CD4-positive, alpha-beta T cell treated with Interleukin-12 subunit alpha and Interleukin-12 subunit beta, for 1 hour (primary cell): ENCODE data around the gene INSYN2B.
"Not testable (repeated sequence)": the region's sequence is repeated elsewhere in the genome, so short reads cannot be mapped to it uniquely, and the experiment has no call there.

ENCODE experiments used
- DNase-seq: peaks from one replicate; pipeline ENCODE4 v3.0.0-alpha.2; 2020

The INSYN2B gene

DNA sequence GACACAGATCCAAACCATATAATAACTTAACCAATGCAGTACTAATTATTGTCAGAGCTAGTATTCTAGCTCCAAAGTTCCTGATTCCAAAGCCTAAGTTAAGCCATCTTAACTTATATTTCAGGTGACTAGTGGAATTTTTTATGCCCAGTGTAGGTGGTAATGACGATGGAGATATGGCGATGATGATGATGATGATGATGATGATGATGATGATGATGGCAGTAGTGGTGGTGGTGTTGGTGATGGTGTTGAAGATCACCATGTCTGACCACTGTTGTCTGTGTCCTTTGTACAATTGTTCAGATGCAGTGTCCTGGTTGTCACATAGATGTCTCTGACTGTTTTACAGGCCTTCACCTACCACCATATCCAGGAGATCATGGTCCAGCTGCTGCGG is 139.9 kb downstream of the INSYN2B start:
- no peak for DNase-seq

- DNase-seq = no peak
Observed at GRCh38 chr5:169838688-169839087, 141.6 kb downstream of the INSYN2B start.

- no peak for DNase-seq
Observed at GRCh38 chr5:169837686-169838085, 142.6 kb downstream of the INSYN2B start.

- no peak for DNase-seq
Observed at GRCh38 chr5:169836835-169837536, 143.3 kb downstream of the INSYN2B start.

DNA sequence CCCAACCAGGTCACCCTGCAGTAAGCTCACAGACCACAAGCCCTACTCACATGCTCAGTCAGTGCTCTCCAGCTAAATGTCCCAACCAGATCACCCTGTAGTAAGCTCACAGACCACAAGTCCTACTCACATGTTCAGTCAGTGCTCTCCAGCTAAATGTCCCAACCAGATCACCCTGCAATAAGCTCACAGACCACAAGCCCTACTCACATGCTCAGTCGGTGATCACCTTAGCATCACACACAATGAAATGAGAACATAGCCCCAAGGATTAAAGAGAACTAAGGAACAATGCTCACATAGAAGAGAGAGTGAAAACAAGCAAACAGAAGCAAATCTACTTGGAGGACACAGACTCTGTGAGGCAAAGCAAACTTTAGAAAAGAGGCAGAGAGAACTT is 145.8 kb downstream of the INSYN2B start:
- not testable (repeated sequence) for DNase-seq

DNA sequence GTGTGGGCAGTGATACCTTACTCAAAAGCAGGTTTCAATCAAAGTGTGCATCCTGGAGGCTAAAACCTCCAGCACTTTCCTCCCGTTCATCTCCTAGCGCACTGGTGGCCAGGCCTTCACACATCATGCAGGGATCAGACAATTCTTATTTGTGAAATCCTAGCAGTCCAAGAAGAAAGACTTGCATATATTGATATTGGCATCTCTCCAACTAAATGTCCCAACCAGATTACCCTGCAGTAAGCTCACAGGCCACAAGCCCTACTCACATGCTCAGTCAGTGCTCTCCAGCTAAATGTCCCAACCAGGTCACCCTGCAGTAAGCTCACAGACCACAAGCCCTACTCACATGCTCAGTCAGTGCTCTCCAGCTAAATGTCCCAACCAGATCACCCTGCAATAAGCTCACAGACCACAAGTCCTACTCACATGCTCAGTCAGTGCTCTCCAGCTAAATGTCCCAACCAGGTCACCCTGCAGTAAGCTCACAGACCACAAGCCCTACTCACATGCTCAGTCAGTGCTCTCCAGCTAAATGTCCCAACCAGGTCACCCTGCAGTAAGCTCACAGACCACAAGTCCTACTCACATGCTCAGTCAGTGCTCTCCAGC is 146.5 kb downstream of the INSYN2B start:
- not testable (repeated sequence) for DNase-seq

DNA sequence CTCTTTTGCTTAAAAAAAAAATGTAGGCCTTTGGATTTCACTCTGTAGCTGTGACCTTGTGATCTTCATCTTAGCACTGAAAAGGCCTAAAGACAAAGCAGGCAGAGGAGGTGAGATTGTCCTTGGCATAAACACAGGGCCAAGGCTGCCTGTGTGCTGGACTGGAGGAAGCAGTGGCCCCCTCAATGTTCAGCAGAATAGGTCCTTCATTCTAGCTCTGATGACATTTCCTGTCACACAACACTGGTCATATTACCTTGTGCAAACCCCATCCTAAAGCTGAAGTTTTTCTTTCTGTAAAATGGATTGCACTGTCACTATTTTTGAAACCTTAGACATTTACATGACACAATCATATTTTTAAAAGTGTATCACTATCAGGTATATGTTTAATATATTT is 147.4 kb downstream of the INSYN2B start:
- DNase-seq = no peak

DNA sequence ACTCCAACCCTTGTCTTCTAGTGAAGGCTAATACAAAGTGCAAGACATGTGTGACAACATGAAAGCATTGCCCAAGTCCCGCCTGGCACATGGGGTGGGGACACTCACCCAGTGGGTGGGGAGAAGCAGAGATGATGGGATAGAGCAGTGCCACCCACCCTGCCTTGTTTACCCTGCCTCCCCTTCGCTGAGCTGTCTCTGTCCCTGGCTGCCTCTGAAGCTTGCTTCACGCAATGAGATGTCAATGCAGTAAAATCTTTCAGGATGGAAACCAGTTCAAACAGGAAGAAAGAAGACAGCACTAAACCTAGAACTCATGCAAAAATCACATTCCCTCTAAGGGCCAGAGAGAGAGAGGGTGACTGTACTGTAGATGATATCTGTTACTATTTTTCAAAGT is 148.0 kb downstream of the INSYN2B start:
- DNase-seq = no peak

- no peak for DNase-seq
Observed at GRCh38 chr5:169831331-169831730, 149.0 kb downstream of the INSYN2B start.

DNA sequence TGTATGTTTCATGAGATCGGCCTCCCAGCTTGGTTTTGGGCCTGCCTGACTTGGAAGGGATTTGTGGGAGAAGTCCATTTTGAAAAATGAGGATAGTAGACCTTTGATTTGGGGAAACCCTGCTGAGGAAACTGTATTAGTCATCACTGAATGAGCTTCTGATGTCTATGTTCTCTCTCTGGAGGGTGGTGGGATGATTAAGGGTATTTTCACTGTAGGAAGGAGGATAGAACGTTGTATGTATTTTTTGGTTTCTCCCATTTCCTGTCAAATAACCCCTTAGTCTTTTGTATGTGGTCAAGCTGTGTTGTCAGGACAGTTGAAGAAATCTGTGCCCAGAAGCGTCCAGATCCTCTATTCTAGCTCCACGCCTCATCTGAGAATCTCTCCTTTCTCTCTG is 151.9 kb downstream of the INSYN2B start:
- DNase-seq = no peak

DNA sequence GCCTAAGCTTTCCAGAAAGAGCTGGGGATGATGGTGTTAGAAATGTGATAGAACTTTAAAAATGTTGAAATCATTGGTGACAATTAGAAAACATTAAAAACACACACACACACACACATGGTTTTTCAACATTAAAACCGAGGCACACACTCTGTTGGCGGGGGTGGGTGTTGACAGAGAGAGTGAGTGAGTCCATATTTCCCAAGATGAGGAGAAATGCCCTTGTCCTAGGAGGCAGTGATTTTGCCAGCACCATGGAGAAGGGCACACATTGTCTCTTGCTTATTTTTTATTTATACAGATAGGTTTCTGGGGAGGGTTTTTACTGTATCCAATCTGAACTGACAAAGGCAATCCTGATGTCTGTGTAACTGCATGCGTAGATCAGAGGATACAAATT is 152.5 kb downstream of the INSYN2B start:
- DNase-seq = no peak

- DNase-seq = no peak
Observed at GRCh38 chr5:169826618-169827017, 153.7 kb downstream of the INSYN2B start.

DNA sequence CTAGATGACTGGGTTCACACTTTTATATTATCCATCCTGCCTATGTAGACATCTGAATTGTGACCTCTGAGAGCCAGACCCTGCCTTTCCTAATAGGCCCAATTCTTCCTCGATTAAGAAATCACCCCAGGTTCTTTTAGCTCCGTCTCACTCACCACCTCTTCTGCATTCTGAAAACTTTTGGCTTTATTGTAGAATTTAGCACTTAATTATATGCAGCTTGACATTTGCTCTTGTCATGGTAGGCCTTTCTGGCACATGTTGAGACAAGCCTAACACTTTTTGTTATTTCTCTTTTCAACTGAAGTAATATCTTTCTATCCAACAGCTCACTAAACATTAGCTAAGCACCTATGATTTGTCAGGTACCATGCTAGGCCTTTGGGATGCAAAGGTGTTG is 163.3 kb downstream of the INSYN2B start:
- DNase-seq = no peak

DNA sequence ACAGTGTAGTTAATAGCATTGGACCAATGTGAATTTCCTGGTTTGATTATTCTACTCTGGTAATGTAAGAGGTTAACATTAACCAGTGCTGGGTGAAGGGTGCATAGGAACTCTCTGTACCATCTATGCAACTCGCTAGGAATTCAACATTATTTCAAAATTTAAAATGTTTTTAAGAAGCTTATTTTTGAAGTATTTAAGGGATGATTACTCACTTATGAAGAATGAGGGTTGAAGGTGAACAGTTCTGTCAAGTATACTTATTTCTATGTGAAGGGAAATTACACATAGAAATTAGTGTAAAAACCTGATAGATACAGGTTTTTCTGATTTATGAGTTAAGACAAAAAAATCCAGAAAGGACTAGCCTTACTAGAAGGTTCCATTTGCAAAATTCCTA is 165.8 kb downstream of the INSYN2B start:
- no peak for DNase-seq
